OCI-LY1 (cell line): Measurements from ENCODE around the gene TRIO.

Experiments
- H2AFZ ChIP-seq: fragments of 200-600 bp; sonication (generic), shearing (Covaris generic); 2 replicates; pipeline ENCODE4 v1.6.0; 2014; ENCODE audit warnings: antibody characterized with exemption, mild to moderate bottlenecking, low read length
- H3F3A ChIP-seq: fragments of 200-600 bp; sonication (generic), shearing (Covaris generic); 2 replicates; pipeline ENCODE4 v1.6.0; 2014; ENCODE audit warnings: mild to moderate bottlenecking, antibody characterized with exemption, low read length, moderate library complexity; ENCODE audit not compliant: insufficient read depth
- H3K27ac ChIP-seq: fragments of 200-600 bp; sonication (generic); 2 replicates; pipeline ENCODE4 v1.5.1; 2014; ENCODE audit warnings: low read length, mixed run types, mild to moderate bottlenecking, low read depth; ENCODE audit not compliant: poor library complexity, severe bottlenecking
- H3K27me3 ChIP-seq: fragments of 200-600 bp; sonication (generic); 2 replicates; pipeline ENCODE4 v1.6.0; 2014; ENCODE audit warnings: antibody characterized with exemption, mild to moderate bottlenecking, low read length, moderate library complexity; ENCODE audit not compliant: insufficient read depth
- H3K36me3 ChIP-seq: fragments of 200-600 bp; sonication (generic); 2 replicates; pipeline ENCODE4 v1.6.1; 2014; ENCODE audit warnings: mild to moderate bottlenecking, antibody characterized with exemption, low read length, moderate library complexity, mixed read lengths; ENCODE audit not compliant: insufficient read depth
- H3K4me1 ChIP-seq: fragments of 200-600 bp; sonication (generic); 2 replicates; pipeline ENCODE4 v1.5.1; 2014; ENCODE audit warnings: mild to moderate bottlenecking, low read length, moderate library complexity; ENCODE audit not compliant: insufficient read depth, severe bottlenecking
- H3K4me2 ChIP-seq: fragments of 200-600 bp; sonication (generic), shearing (Covaris generic); 2 replicates; pipeline ENCODE4 v1.6.1; 2014; ENCODE audit warnings: low read length
- H3K4me3 ChIP-seq: fragments of 200-600 bp; sonication (generic); 2 replicates; pipeline ENCODE4 v1.5.1; 2014; ENCODE audit warnings: low read length, low read depth, mild to moderate bottlenecking, mixed read lengths; ENCODE audit not compliant: poor library complexity, severe bottlenecking
- H3K79me2 ChIP-seq: fragments of 200-600 bp; shearing (Covaris generic); 2 replicates; pipeline ENCODE4 v1.6.1; 2016; ENCODE audit warnings: mixed run types, low read length, mixed read lengths; ENCODE audit not compliant: insufficient read depth
- H3K9ac ChIP-seq: fragments of 200-600 bp; sonication (generic), shearing (Covaris generic); 2 replicates; pipeline ENCODE4 v1.6.1; 2014; ENCODE audit warnings: mild to moderate bottlenecking, low read length, mixed read lengths
- H3K9me2 ChIP-seq: fragments of 200-600 bp; sonication (generic), shearing (Covaris generic); 2 replicates; pipeline ENCODE4 v1.6.1; 2014; ENCODE audit warnings: low read depth, mild to moderate bottlenecking, low read length, mixed read lengths
- H3K9me3 ChIP-seq: fragments of 200-600 bp; shearing (Covaris generic); 2 replicates; pipeline ENCODE4 v1.6.1; 2014; ENCODE audit warnings: low read length, mixed read lengths
- H4K20me1 ChIP-seq: fragments of 200-600 bp; sonication (generic), shearing (Covaris generic); 2 replicates; pipeline ENCODE4 v1.6.0; 2016; ENCODE audit warnings: mild to moderate bottlenecking, low read length; ENCODE audit not compliant: insufficient read depth
- CTCF ChIP-seq: fragments of 200-600 bp; sonication (generic), shearing (Covaris generic); IDR thresholded peaks from 2 replicates; pipeline ENCODE4 v1.5.1; 2017; ENCODE audit warnings: mild to moderate bottlenecking, antibody characterized with exemption, low read length, moderate library complexity, mixed read lengths
- EZH2 ChIP-seq: fragments of 200-600 bp; sonication (generic), shearing (Covaris generic); IDR thresholded peaks from 2 replicates; pipeline ENCODE4 v1.8.0; 2017; ENCODE audit warnings: borderline replicate concordance, mixed run types, mild to moderate bottlenecking, antibody characterized with exemption, low read length, moderate library complexity, mixed read lengths

The TRIO gene

GRCh38 chr5:14254686-14255085 lies 111.5 kb downstream of the TRIO start:
- H3F3A ChIP-seq, result no peaks in the 10 kb centered on the region
- no peaks in the 10 kb centered on the region for H3K79me2 ChIP-seq
- H3K27me3 ChIP-seq, result no peaks in the 10 kb centered on the region

GRCh38 chr5:14256026-14256690 lies 113.0 kb downstream of the TRIO start:
- no peaks in the 10 kb centered on the region for H4K20me1 ChIP-seq

More at GRCh38 chr5:14254686-14255085, 111.5 kb downstream of the TRIO start:
- Histone ChIP-seq H3K9me2 (no peaks in the 10 kb centered on the region), H3K9ac (no peak overlapping the region), H3K36me3 (no peaks in the 10 kb centered on the region), H3K4me2 (no peak overlapping the region), H3K9me3 (no peaks in the 10 kb centered on the region), H3K4me3 (no peak overlapping the region), H3K27ac (no peak overlapping the region), H3K4me1 (no peaks in the 10 kb centered on the region), H4K20me1 (no peaks in the 10 kb centered on the region), H2AFZ (no peak overlapping the region)
- TF ChIP-seq CTCF (no peak), EZH2 (no peak)

GRCh38 chr5:14256756-14257393 lies 113.7 kb downstream of the TRIO start:
- Histone ChIP-seq H3K27me3 (no peaks in the 10 kb centered on the region), H3K4me2 (no peak overlapping the region), H3K27ac (no peak overlapping the region), H3K36me3 (no peaks in the 10 kb centered on the region), H3K9me3 (no peaks in the 10 kb centered on the region), H4K20me1 (no peaks in the 10 kb centered on the region), H3K9me2 (no peaks in the 10 kb centered on the region), H3K4me1 (no peaks in the 10 kb centered on the region), H3K79me2 (no peaks in the 10 kb centered on the region), H3F3A (no peaks in the 10 kb centered on the region), H2AFZ (no peak overlapping the region), H3K9ac (no peak overlapping the region), H3K4me3 (no peak overlapping the region)
- no peak for TF ChIP-seq CTCF
- TF ChIP-seq EZH2, result no peak

More at GRCh38 chr5:14256026-14256690, 113.0 kb downstream of the TRIO start:
- Histone ChIP-seq H3K4me3 (no peak overlapping the region), H3K27ac (no peak overlapping the region), H3K4me2 (no peak overlapping the region), H2AFZ (no peak overlapping the region), H3K79me2 (no peaks in the 10 kb centered on the region), H3K27me3 (no peaks in the 10 kb centered on the region), H3K4me1 (no peaks in the 10 kb centered on the region), H3K36me3 (no peaks in the 10 kb centered on the region), H3F3A (no peaks in the 10 kb centered on the region), H3K9ac (no peak overlapping the region), H3K9me3 (no peaks in the 10 kb centered on the region), H3K9me2 (no peaks in the 10 kb centered on the region)
- TF ChIP-seq EZH2 (no peak), CTCF (no peak)
